ENCODE results near the gene MRO.

DNA sequence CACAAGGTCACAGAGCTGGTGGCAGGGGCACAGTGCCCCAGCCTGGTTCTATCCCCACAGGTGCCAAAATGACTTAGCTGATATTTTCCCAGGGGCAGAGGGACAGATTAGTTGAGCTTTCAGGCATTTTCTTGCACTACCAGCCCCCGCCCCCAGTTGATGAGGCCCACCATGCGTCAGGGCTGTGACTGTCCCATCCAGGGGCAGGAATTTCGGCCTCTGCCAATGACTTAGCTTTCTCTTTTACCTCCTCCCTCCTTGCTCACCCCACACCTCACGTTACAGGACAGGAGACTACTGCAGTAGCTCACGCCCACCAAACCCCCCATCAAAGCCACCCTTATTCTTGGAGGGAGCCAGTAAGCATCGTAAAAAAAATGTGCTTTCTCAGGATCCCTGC lies 31.5 kb downstream of the MRO start:
- TF ChIP-seq, protein P1, sequence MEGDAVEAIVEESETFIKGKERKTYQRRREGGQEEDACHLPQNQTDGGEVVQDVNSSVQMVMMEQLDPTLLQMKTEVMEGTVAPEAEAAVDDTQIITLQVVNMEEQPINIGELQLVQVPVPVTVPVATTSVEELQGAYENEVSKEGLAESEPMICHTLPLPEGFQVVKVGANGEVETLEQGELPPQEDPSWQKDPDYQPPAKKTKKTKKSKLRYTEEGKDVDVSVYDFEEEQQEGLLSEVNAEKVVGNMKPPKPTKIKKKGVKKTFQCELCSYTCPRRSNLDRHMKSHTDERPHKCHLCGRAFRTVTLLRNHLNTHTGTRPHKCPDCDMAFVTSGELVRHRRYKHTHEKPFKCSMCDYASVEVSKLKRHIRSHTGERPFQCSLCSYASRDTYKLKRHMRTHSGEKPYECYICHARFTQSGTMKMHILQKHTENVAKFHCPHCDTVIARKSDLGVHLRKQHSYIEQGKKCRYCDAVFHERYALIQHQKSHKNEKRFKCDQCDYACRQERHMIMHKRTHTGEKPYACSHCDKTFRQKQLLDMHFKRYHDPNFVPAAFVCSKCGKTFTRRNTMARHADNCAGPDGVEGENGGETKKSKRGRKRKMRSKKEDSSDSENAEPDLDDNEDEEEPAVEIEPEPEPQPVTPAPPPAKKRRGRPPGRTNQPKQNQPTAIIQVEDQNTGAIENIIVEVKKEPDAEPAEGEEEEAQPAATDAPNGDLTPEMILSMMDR (IDR thresholded peaks at IDR 0.05) = no peak
- TF ChIP-seq POLR2A (IDR thresholded peaks at IDR 0.05) = no peak
- no peak for TF ChIP-seq POLR2AphosphoS5 (IDR thresholded peaks at IDR 0.05; ENCODE audit: insufficient read depth in 1 of 2, low read depth in 1 of 2)
